ENCODE measurements around the gene ADCY5. TPM values are rescaled to one million over a fixed set of nuclear protein-coding genes. Genes with fewer than 3 reads are reported as not detected.

Gene ADCY5
- total RNA-seq, 1 experiment from 2014 or later, result 0.49 TPM

DNA sequence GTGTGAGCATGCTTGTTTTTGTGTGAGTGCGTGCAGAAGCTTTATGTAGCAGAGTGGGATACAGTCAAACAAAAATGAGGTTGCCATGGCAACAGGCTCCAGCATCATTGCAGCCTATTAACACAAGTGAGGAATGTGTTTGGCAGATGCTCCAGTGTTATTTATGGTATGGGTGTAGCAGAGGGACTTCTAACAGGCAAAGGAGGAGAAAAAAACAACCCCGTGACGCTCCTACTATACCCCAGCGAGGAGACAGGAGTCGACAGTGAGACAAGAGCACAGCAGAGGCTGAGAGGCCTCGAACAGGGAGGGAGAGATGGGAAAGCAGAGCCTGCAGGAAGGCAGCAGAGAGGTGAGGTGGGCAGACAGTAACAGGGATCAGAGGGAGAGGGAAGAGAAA lies 4.9 kb downstream of the ADCY5 start:
- Histone ChIP-seq H3K4me2 (ENCODE audit: low read length) (no peak overlapping the region), H3K36me3 (ENCODE audit: control insufficient read depth in 1 of 2, insufficient read depth in 2 of 2, low read length in 2 of 2) (no peaks in the 10 kb centered on the region), H2AFZ (ENCODE audit: low read depth, low read length, poor library complexity, severe bottlenecking) (no peak overlapping the region), H3K27me3 (ENCODE audit: insufficient read depth, low read length) (peaks cover 6% of the 10 kb centered on the region), H3K4me1 (ENCODE audit: control insufficient read depth in 1 of 2, insufficient read depth in 2 of 2, low read length in 2 of 2) (peaks cover 0 to 6% of the 10 kb centered on the region in 2 experiments; a peak in 2 of 4 replicates), H3K9ac (ENCODE audit: low read length) (no peak overlapping the region), H3K9me2 (ENCODE audit: insufficient read depth) (no peaks in the 10 kb centered on the region), H3K27ac (ENCODE audit: low read depth, low read length) (no peak overlapping the region), H3K9me3 (ENCODE audit: control insufficient read depth in 1 of 2, insufficient read depth in 1 of 2, low read depth in 1 of 2, low read length in 2 of 2) (no peaks in the 10 kb centered on the region), H4K20me1 (ENCODE audit: insufficient read depth) (no peaks in the 10 kb centered on the region), H3K79me2 (ENCODE audit: insufficient read depth, low read length) (no peaks in the 10 kb centered on the region), H3K4me3 (replicated peaks in 1 of 2; ENCODE audit: low read depth in 1 of 2, low read length in 2 of 2) (no peak overlapping the region)
- ChIA-PET POLR2A (no interaction called here), CTCF (no interaction called here), RAD21 (ENCODE audit: low non-redundant PET in 1 of 2, low total read pairs in 2 of 2, uncharacterized antibody in 2 of 2, unreplicated experiment in 2 of 2) (no interaction called here)
- intact Hi-C loops (cut with micrococcal nuclease), result no loop called here
- TF ChIP-seq FOSL1 (IDR thresholded peaks at IDR 0.05; ENCODE audit: low read depth), result no peak
- TF ChIP-seq, protein P1, sequence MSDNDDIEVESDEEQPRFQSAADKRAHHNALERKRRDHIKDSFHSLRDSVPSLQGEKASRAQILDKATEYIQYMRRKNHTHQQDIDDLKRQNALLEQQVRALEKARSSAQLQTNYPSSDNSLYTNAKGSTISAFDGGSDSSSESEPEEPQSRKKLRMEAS (IDR thresholded peaks at IDR 0.05), result no peak
- no peak for TF ChIP-seq EZH2phosphoT487 (IDR thresholded peaks at IDR 0.05; ENCODE audit: borderline replicate concordance)
- no peak for TF ChIP-seq CBX3 (IDR thresholded peaks at IDR 0.05; ENCODE audit: low read depth)
- no peak for TF ChIP-seq SP1 (IDR thresholded peaks at IDR 0.05; ENCODE audit: low read depth)
- TF ChIP-seq TCF7L2 (IDR thresholded peaks at IDR 0.05; ENCODE audit: borderline replicate concordance, extremely low read depth, insufficient read depth, insufficient read length), result no peak
- TF ChIP-seq EGR1 (IDR thresholded peaks at IDR 0.05; ENCODE audit: low read depth), result no peak
- TF ChIP-seq, protein P2, sequence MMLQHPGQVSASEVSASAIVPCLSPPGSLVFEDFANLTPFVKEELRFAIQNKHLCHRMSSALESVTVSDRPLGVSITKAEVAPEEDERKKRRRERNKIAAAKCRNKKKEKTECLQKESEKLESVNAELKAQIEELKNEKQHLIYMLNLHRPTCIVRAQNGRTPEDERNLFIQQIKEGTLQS (IDR thresholded peaks at IDR 0.05), result no peak
- no peak for TF ChIP-seq ZFX (IDR thresholded peaks at IDR 0.05)
- no peak for TF ChIP-seq CEBPB (IDR thresholded peaks at IDR 0.05; ENCODE audit: low read depth)
- no peak for TF ChIP-seq ELF1 (IDR thresholded peaks at IDR 0.05; ENCODE audit: borderline replicate concordance, low read depth)
- no peak for TF ChIP-seq EZH2 (IDR thresholded peaks at IDR 0.05)
- DNase-seq (ENCODE audit: low read depth, low spot score) (no peak), ATAC-seq (no peak)
- no TSS peak for BruUV-seq (replicated peaks)

DNA sequence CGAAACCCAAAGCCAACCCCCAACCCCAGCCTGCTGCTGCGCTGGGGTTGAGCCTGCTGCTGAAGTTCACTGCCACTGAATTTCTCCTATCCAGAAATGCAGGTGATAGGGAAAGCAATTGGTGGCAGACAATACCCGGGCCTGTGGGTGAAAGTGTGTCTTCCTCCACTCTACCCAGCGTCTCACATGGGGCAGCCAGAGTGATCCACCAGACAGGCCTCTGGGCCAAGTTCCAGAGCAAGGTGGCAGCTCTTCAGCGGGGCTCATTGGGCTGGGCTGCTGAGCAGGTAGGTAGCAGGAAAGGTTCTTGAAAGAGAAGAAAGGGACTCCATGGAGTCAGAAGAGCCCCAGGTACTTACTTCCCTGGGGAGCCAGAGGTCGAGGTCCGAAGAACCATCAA lies 6.0 kb downstream of the ADCY5 start:
- ChIA-PET POLR2A (no interaction called here), RAD21 (ENCODE audit: low non-redundant PET in 1 of 2, low total read pairs in 2 of 2, uncharacterized antibody in 2 of 2, unreplicated experiment in 2 of 2) (no interaction called here), CTCF (no interaction called here)
- DNase-seq (ENCODE audit: low read depth, low spot score) (no peak), ATAC-seq (no peak)
- peaks cover 6% of the 10 kb centered on the region for H3K27me3 ChIP-seq (ENCODE audit: insufficient read depth, low read length)
- no peak overlapping the region for H2AFZ ChIP-seq (ENCODE audit: low read depth, low read length, poor library complexity, severe bottlenecking)
- H3K9me2 ChIP-seq (ENCODE audit: insufficient read depth), result no peaks in the 10 kb centered on the region
- H3K27ac ChIP-seq (ENCODE audit: low read depth, low read length), result no peak overlapping the region
- H3K36me3 ChIP-seq (ENCODE audit: control insufficient read depth in 1 of 2, insufficient read depth in 2 of 2, low read length in 2 of 2), result no peaks in the 10 kb centered on the region
- no peaks in the 10 kb centered on the region for H3K9me3 ChIP-seq (ENCODE audit: control insufficient read depth in 1 of 2, insufficient read depth in 1 of 2, low read depth in 1 of 2, low read length in 2 of 2)
- H3K79me2 ChIP-seq (ENCODE audit: insufficient read depth, low read length), result no peaks in the 10 kb centered on the region
- BruUV-seq (replicated peaks), result no TSS peak
- no peaks in the 10 kb centered on the region for H4K20me1 ChIP-seq (ENCODE audit: insufficient read depth)
- H3K9ac ChIP-seq (ENCODE audit: low read length), result no peak overlapping the region
- no peak overlapping the region for H3K4me3 ChIP-seq (replicated peaks in 1 of 2; ENCODE audit: low read depth in 1 of 2, low read length in 2 of 2)
- no peaks in the 10 kb centered on the region for H3K4me1 ChIP-seq (ENCODE audit: control insufficient read depth in 1 of 2, insufficient read depth in 2 of 2, low read length in 2 of 2)
- no peak for TF ChIP-seq RAD21 (IDR thresholded peaks at IDR 0.05; ENCODE audit: low read depth)
- no peak for TF ChIP-seq YY1 (IDR thresholded peaks at IDR 0.05; ENCODE audit: extremely low read depth, insufficient replicate concordance, low read depth, low read length)
- no peak for TF ChIP-seq ZFX (IDR thresholded peaks at IDR 0.05)
- TF ChIP-seq, protein P3, sequence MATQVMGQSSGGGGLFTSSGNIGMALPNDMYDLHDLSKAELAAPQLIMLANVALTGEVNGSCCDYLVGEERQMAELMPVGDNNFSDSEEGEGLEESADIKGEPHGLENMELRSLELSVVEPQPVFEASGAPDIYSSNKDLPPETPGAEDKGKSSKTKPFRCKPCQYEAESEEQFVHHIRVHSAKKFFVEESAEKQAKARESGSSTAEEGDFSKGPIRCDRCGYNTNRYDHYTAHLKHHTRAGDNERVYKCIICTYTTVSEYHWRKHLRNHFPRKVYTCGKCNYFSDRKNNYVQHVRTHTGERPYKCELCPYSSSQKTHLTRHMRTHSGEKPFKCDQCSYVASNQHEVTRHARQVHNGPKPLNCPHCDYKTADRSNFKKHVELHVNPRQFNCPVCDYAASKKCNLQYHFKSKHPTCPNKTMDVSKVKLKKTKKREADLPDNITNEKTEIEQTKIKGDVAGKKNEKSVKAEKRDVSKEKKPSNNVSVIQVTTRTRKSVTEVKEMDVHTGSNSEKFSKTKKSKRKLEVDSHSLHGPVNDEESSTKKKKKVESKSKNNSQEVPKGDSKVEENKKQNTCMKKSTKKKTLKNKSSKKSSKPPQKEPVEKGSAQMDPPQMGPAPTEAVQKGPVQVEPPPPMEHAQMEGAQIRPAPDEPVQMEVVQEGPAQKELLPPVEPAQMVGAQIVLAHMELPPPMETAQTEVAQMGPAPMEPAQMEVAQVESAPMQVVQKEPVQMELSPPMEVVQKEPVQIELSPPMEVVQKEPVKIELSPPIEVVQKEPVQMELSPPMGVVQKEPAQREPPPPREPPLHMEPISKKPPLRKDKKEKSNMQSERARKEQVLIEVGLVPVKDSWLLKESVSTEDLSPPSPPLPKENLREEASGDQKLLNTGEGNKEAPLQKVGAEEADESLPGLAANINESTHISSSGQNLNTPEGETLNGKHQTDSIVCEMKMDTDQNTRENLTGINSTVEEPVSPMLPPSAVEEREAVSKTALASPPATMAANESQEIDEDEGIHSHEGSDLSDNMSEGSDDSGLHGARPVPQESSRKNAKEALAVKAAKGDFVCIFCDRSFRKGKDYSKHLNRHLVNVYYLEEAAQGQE (IDR thresholded peaks at IDR 0.05; ENCODE audit: low read depth), result no peak
- TF ChIP-seq ELF1 (IDR thresholded peaks at IDR 0.05; ENCODE audit: borderline replicate concordance, low read depth), result no peak
- no peak overlapping the region for H3K4me2 ChIP-seq (ENCODE audit: low read length)
- intact Hi-C loops (cut with micrococcal nuclease), result no loop called here
